Cardiac fibroblast (primary cell): ENCODE measurements around the gene ARHGAP26.

Experiments
- DNase-seq, 2 donors: peaks; one replicate each; pipeline versions ENCODE4 v3.0.0 to v3.0.0-alpha.2; 2010; ENCODE audit warnings: low read depth in 2 of 2
- H3K4me3 ChIP-seq, 2 donors: replicated peaks in 1 of 2; 1 replicate in 1 of 2; 2 replicates in 1 of 2; pipeline ENCODE4 v1.5.1; 2011; ENCODE audit warnings: low read depth in 2 of 2, low read length in 2 of 2, mild to moderate bottlenecking in 2 of 2, moderate library complexity in 1 of 2
- CTCF ChIP-seq: IDR thresholded peaks from one replicate; pipeline ENCODE4 v1.5.1; 2011; ENCODE audit warnings: low read depth, mild to moderate bottlenecking, low read length, inconsistent platforms

The ARHGAP26 gene

GRCh38 chr5:143145243-143146160, 375.3 kb downstream of the ARHGAP26 start:
- TF ChIP-seq CTCF, result no peak
- peak in 1 of 2 donors; percentile 40 for DNase-seq
- H3K4me3 ChIP-seq, result no peak overlapping the region

- no peak for DNase-seq
- no peak for TF ChIP-seq CTCF
- H3K4me3 ChIP-seq, result no peak overlapping the region
These were observed 376.0 kb downstream of the ARHGAP26 start for GRCh38 chr5:143146161-143146560.

- no peak for DNase-seq
- TF ChIP-seq CTCF, result no peak
- no peak overlapping the region for H3K4me3 ChIP-seq
These were observed 377.2 kb downstream of the ARHGAP26 start for GRCh38 chr5:143147383-143147782.

GRCh38 chr5:143147902-143148301, 377.7 kb downstream of the ARHGAP26 start:
- DNase-seq, result no peak
- no peak overlapping the region for H3K4me3 ChIP-seq
- no peak for TF ChIP-seq CTCF

- peak; percentile 68 to 89 for DNase-seq
- TF ChIP-seq CTCF, result no peak
These were observed 378.6 kb downstream of the ARHGAP26 start for GRCh38 chr5:143148771-143149170.

GRCh38 chr5:143149759-143150158, 379.6 kb downstream of the ARHGAP26 start:
- no peak for TF ChIP-seq CTCF
- DNase-seq, result no peak
- no peak overlapping the region for H3K4me3 ChIP-seq

More at GRCh38 chr5:143148771-143149170, 378.6 kb downstream of the ARHGAP26 start:
- H3K4me3 ChIP-seq, result no peak overlapping the region
